IMR-90 (cell line): ENCODE data around the gene HSPB6. TPM values are rescaled to one million over a fixed set of nuclear protein-coding genes. Genes with fewer than 3 reads are reported as not detected.

Experiments used
- ATAC-seq: fragments of 200-7000 bp; cut with Tn5 transposase; 2 replicates; pipeline ENCODE4 v1.9.1; 2020; ENCODE audit warnings: low read depth, mild to moderate bottlenecking, moderate library complexity
- BruUV-seq: library from RNA; stranded (reverse); fragments of 400-500 nt; replicated peaks from 2 replicates; lab custom pipeline; 2021; lab: Mats Ljungman, UMichigan
- CTCF ChIA-PET: fragments of 300-600 bp; formaldehyde crosslinking; extraction: SDS; loops from one replicate; lab custom pipeline; 2021; ENCODE audit warnings: antibody characterized with exemption; lab: Yijun Ruan, JAX
- POLR2A ChIA-PET: fragments of 300-600 bp; sonication (Branson Sonifier 250); formaldehyde crosslinking; loops from one replicate; lab custom pipeline; 2022; ENCODE audit warnings: antibody characterized with exemption; ENCODE audit not compliant: unreplicated experiment; lab: Charles Lee
- DNase-seq: peaks from one replicate; pipeline ENCODE4 v3.0.0; 2013
- H2AFZ ChIP-seq: replicated peaks from 2 replicates; pipeline ENCODE3; 2013; ENCODE audit warnings: low read length, mild to moderate bottlenecking; ENCODE audit not compliant: poor library complexity
- H2AK5ac ChIP-seq: 2 replicates; pipeline ENCODE4 v1.6.1; 2013; ENCODE audit warnings: low read depth, low read length, inconsistent platforms
- H2AK9ac ChIP-seq: replicated peaks from 2 replicates; pipeline ENCODE3; 2013; ENCODE audit warnings: mild to moderate bottlenecking, low read depth, low read length, moderate library complexity; ENCODE audit not compliant: poor library complexity
- H2BK120ac ChIP-seq: 2 replicates; pipeline ENCODE4 v1.6.1; 2013; ENCODE audit warnings: low read depth, low read length, inconsistent platforms
- H2BK15ac ChIP-seq: 3 replicates; pipeline ENCODE4 v1.6.1; 2013; ENCODE audit warnings: low read depth, low read length, inconsistent platforms
- H2BK20ac ChIP-seq: 2 replicates; pipeline ENCODE4 v1.6.1; 2013; ENCODE audit warnings: low read depth, mild to moderate bottlenecking, inconsistent platforms, low read length, moderate library complexity
- H2BK5ac ChIP-seq: 2 replicates; pipeline ENCODE4 v1.6.1; 2013; ENCODE audit warnings: mild to moderate bottlenecking, low read depth, low read length, inconsistent platforms; ENCODE audit not compliant: poor library complexity, severe bottlenecking
- H3K14ac ChIP-seq: replicated peaks from 2 replicates; pipeline ENCODE4 v1.6.1; 2013; ENCODE audit warnings: low read depth, low read length, inconsistent platforms
- H3K18ac ChIP-seq: 2 replicates; pipeline ENCODE4 v1.6.1; 2013; ENCODE audit warnings: low read depth, low read length, control low read depth
- H3K23ac ChIP-seq: 2 replicates; pipeline ENCODE4 v1.6.1; 2013; ENCODE audit warnings: low read depth, low read length, inconsistent platforms
- H3K27ac ChIP-seq: 2 replicates; pipeline ENCODE4 v1.5.1; 2013; ENCODE audit warnings: mild to moderate bottlenecking, control low read depth, low read length; ENCODE audit not compliant: insufficient read depth
- H3K27me3 ChIP-seq: 2 replicates; pipeline ENCODE4 v1.6.1; 2013; ENCODE audit warnings: low read length; ENCODE audit not compliant: control insufficient read depth, insufficient read depth
- H3K36me3 ChIP-seq: 2 replicates; pipeline ENCODE4 v1.6.1; 2013; ENCODE audit warnings: low read length, mixed read lengths; ENCODE audit not compliant: control insufficient read depth, insufficient read depth
- H3K4ac ChIP-seq: 2 replicates; pipeline ENCODE4 v1.6.1; 2013; ENCODE audit warnings: low read depth, low read length, inconsistent platforms
- H3K4me1 ChIP-seq: 2 replicates; pipeline ENCODE4 v1.6.1; 2013; ENCODE audit warnings: low read length, mixed read lengths; ENCODE audit not compliant: control insufficient read depth, insufficient read depth
- H3K4me2 ChIP-seq: 2 replicates; pipeline ENCODE4 v1.6.1; 2013; ENCODE audit warnings: low read depth, mild to moderate bottlenecking, control low read depth, low read length, moderate library complexity
- H3K4me3 ChIP-seq: 2 replicates; pipeline ENCODE4 v1.5.1; 2013; ENCODE audit warnings: low read depth, mild to moderate bottlenecking, control low read depth, low read length, moderate library complexity; ENCODE audit not compliant: insufficient read depth
- H3K56ac ChIP-seq: 2 replicates; pipeline ENCODE4 v1.6.1; 2013; ENCODE audit warnings: low read length, inconsistent platforms; ENCODE audit not compliant: insufficient read depth; ENCODE audit errors: extremely low read depth
- H3K79me1 ChIP-seq, 2 experiments: 2 replicates each; pipeline ENCODE4 v1.6.1; 2013; ENCODE audit warnings: low read length in 2 of 2, inconsistent platforms in 1 of 2, low read depth in 1 of 2
- H3K9ac ChIP-seq: 2 replicates; pipeline ENCODE4 v1.6.1; 2013; ENCODE audit warnings: low read depth, low read length, control low read depth
- H3K9me1 ChIP-seq: 2 replicates; pipeline ENCODE4 v1.6.1; 2013; ENCODE audit warnings: low read length, inconsistent platforms; ENCODE audit not compliant: insufficient read depth
- H3K9me3 ChIP-seq: 2 replicates; pipeline ENCODE4 v1.6.1; 2013; ENCODE audit warnings: low read length; ENCODE audit not compliant: control insufficient read depth, insufficient read depth
- H4K20me1 ChIP-seq: 2 replicates; pipeline ENCODE4 v1.6.1; 2013; ENCODE audit warnings: low read length, inconsistent platforms; ENCODE audit not compliant: insufficient read depth
- H4K5ac ChIP-seq: 2 replicates; pipeline ENCODE4 v1.6.1; 2013; ENCODE audit warnings: mild to moderate bottlenecking, low read depth, low read length, control low read depth
- H4K8ac ChIP-seq, 2 experiments: 2 replicates each; pipeline ENCODE4 v1.6.1; 2013; ENCODE audit warnings: low read depth in 2 of 2, low read length in 2 of 2, control low read depth in 1 of 2, inconsistent platforms in 1 of 2
- H4K91ac ChIP-seq: 2 replicates; pipeline ENCODE4 v1.6.1; 2013; ENCODE audit warnings: low read depth, low read length, inconsistent platforms; ENCODE audit not compliant: insufficient read depth
- CHD1 ChIP-seq: IDR thresholded peaks from 2 replicates; pipeline ENCODE4 v1.6.1; 2012; ENCODE audit warnings: low read depth, low read length, improper control_type of control experiment
- ELK1 ChIP-seq: fragments of 150-350 bp; IDR thresholded peaks from 2 replicates; pipeline ENCODE4 v1.6.1; 2016; ENCODE audit warnings: low read depth, mild to moderate bottlenecking, low read length, moderate library complexity, borderline replicate concordance
- FOS ChIP-seq: fragments of 150-350 bp; IDR thresholded peaks from 2 replicates; pipeline ENCODE4 v1.6.1; 2016; ENCODE audit warnings: low read depth, low read length
- MAFK ChIP-seq: IDR thresholded peaks from 2 replicates; pipeline ENCODE4 v1.6.1; 2012; ENCODE audit warnings: low read depth, low read length, improper control_type of control experiment
- MAZ ChIP-seq: IDR thresholded peaks from 2 replicates; pipeline ENCODE4 v1.6.1; 2012; ENCODE audit warnings: low read depth, mild to moderate bottlenecking, low read length, improper control_type of control experiment, moderate library complexity, borderline replicate concordance
- POLR2A ChIP-seq: IDR thresholded peaks from 2 replicates; pipeline ENCODE4 v1.6.1; 2012; ENCODE audit warnings: mild to moderate bottlenecking, low read depth, low read length
- WGBS, 2 experiments: methylation state at CpG; one replicate each; pipeline versions ENCODE4 v1.1.5 to v1.1.7; 2013; ENCODE audit warnings: missing lambda C conversion rate in 2 of 2; ENCODE audit not compliant: insufficient read length in 1 of 2; ENCODE audit errors: extremely low coverage in 2 of 2; 5-methylcytosine and 5-hydroxymethylcytosine counted together
- dilution Hi-C: fragments of 300-500 bp; cut with HindIII; formaldehyde crosslinking; loops from one replicate; pipeline ENCODE4 v1.14.3; 2018; ENCODE audit warnings: low sequenced_read_pairs; ENCODE audit not compliant: unreplicated experiment
- in situ Hi-C: fragments of 300-500 bp; cut with MboI; formaldehyde crosslinking; loops from 3 replicates; pipeline ENCODE4 v1.14.3; 2019; ENCODE audit warnings: low sequenced_read_pairs, inconsistent platforms, mixed read lengths
- intact Hi-C: fragments of 100-400 bp; cut with micrococcal nuclease; formaldehyde crosslinking; loops from 2 replicates; pipeline ENCODE4 v1.10.0; 2022
- polyA plus RNA-seq, 3 experiments: library from polyadenylated mRNA; depleted of rRNA; stranded (reverse); fragments of >200 nt; gene quantifications; 2 replicates each; pipeline ENCODE4 v1.2.3, GENCODE V29; 2012; ENCODE audit warnings: low replicate concordance in 1 of 3
- total RNA-seq: library from RNA; depleted of rRNA; stranded (reverse); fragments of >200 nt; gene quantifications from 2 replicates; pipeline ENCODE4 v1.2.3, GENCODE V29; 2012
- TF ChIP-seq, protein P1 (sequence below): conservative IDR thresholded peaks from 2 replicates; pipeline ENCODE4 v1.5.1; 2012; ENCODE audit warnings: mild to moderate bottlenecking, low read depth, low read length, improper control_type of control experiment
- TF ChIP-seq, protein P2 (sequence below): fragments of 150-350 bp; IDR thresholded peaks from 2 replicates; pipeline ENCODE4 v1.6.1; 2017; ENCODE audit warnings: mild to moderate bottlenecking, antibody characterized with exemption, low read length, low read depth

Gene HSPB6
- total and polyA plus RNA-seq, 2 of the 4 experiments (the other 2 are of a cell fraction): 5.7 to 206 TPM

GRCh38 chr19:35750167-35750566, 6.7 kb downstream of the HSPB6 start:
- Histone ChIP-seq H3K56ac (no peak overlapping the region), H2AK5ac (no peak overlapping the region; the same call in 1 of the 2 replicates), H2AFZ (no peak overlapping the region), H3K4me3 (no peak overlapping the region), H3K23ac (no peak overlapping the region), H2AK9ac (no peak overlapping the region), H4K8ac (no peak overlapping the region), H3K4me2 (no peak overlapping the region), H3K4ac (no peak overlapping the region), H3K79me1 (peaks cover 11 to 70% of the 10 kb centered on the region in 2 experiments; a peak in 3 of 4 replicates), H3K27ac (no peak overlapping the region), H4K20me1 (peaks cover 3% of the 10 kb centered on the region; the same call in 1 of the 2 replicates), H3K27me3 (no peaks in the 10 kb centered on the region), H3K9me1 (0 out of 2 replicates have a peak, but pooled peaks cover 7% of the 10 kb centered on the region), H3K4me1 (peaks cover 5% of the 10 kb centered on the region), H2BK15ac (no peak overlapping the region), H2BK5ac (no peak overlapping the region), H2BK20ac (no peak overlapping the region), H2BK120ac (no peak overlapping the region), H3K18ac (no peak overlapping the region), H4K5ac (no peak overlapping the region), H4K91ac (no peak overlapping the region), H3K9ac (no peak overlapping the region), H3K14ac (no peak overlapping the region), H3K36me3 (peaks cover 28% of the 10 kb centered on the region; the same call in 1 of the 2 replicates), H3K9me3 (no peaks in the 10 kb centered on the region)
- DNase-seq (no peak), ATAC-seq (no peak)
- POLR2A ChIA-PET: no interaction called here
- dilution Hi-C loops (no loop called here), intact Hi-C loops (no loop called here), in situ Hi-C loops (no loop called here)
- CTCF ChIA-PET: no interaction called here
- BruUV-seq: no TSS peak
- no CpG with 5 or more reads among the region's 5 CpGs for WGBS, 2 experiments
- TF ChIP-seq MAFK (no peak), POLR2A (no peak), MAZ (no peak), FOS (no peak), ELK1 (no peak), CHD1 (no peak)
- TF ChIP-seq, protein P1, sequence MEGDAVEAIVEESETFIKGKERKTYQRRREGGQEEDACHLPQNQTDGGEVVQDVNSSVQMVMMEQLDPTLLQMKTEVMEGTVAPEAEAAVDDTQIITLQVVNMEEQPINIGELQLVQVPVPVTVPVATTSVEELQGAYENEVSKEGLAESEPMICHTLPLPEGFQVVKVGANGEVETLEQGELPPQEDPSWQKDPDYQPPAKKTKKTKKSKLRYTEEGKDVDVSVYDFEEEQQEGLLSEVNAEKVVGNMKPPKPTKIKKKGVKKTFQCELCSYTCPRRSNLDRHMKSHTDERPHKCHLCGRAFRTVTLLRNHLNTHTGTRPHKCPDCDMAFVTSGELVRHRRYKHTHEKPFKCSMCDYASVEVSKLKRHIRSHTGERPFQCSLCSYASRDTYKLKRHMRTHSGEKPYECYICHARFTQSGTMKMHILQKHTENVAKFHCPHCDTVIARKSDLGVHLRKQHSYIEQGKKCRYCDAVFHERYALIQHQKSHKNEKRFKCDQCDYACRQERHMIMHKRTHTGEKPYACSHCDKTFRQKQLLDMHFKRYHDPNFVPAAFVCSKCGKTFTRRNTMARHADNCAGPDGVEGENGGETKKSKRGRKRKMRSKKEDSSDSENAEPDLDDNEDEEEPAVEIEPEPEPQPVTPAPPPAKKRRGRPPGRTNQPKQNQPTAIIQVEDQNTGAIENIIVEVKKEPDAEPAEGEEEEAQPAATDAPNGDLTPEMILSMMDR: no peak
- TF ChIP-seq, protein P2, sequence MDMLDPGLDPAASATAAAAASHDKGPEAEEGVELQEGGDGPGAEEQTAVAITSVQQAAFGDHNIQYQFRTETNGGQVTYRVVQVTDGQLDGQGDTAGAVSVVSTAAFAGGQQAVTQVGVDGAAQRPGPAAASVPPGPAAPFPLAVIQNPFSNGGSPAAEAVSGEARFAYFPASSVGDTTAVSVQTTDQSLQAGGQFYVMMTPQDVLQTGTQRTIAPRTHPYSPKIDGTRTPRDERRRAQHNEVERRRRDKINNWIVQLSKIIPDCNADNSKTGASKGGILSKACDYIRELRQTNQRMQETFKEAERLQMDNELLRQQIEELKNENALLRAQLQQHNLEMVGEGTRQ: no peak
